Sigmoid colon (tissue), 7 donors: ENCODE measurements around the gene ACP2. TPM values are rescaled to one million over a fixed set of nuclear protein-coding genes. Genes with fewer than 3 reads are reported as not detected.

ENCODE experiments used
- DNase-seq: peaks from one replicate; pipeline ENCODE4 v3.0.0-alpha.2; 2019
- H3K27ac ChIP-seq, 4 donors: fragments of 200-600 bp; sonication (generic); one replicate each; pipeline ENCODE4 v1.5.1; 2016 to 2019; ENCODE audit warnings: mild to moderate bottlenecking in 1 of 4
- H3K27me3 ChIP-seq, 3 donors: fragments of 200-600 bp; sonication (generic); one replicate each; pipeline ENCODE4 v1.5.1; 2019; ENCODE audit warnings: mild to moderate bottlenecking in 1 of 3
- H3K36me3 ChIP-seq, 4 donors: fragments of 200-600 bp; sonication (generic); one replicate each; pipeline ENCODE4 v1.5.1; 2016 to 2019
- H3K4me1 ChIP-seq, 4 donors: fragments of 200-600 bp; sonication (generic); one replicate each; pipeline ENCODE4 v1.5.1; 2017 to 2019
- H3K4me3 ChIP-seq, 4 donors: fragments of 200-600 bp; sonication (generic); one replicate each; pipeline ENCODE4 v1.5.1; 2017 to 2019; ENCODE audit warnings: mild to moderate bottlenecking in 2 of 4, moderate library complexity in 1 of 4
- H3K9me3 ChIP-seq, 4 donors: fragments of 200-600 bp in 3 of 4; sonication (generic) in 3 of 4; one replicate each; pipeline versions ENCODE4 v1.5.1 to v1.6.1; 2013 to 2019
- CTCF ChIP-seq, 4 experiments: fragments of 450-650 bp in 3 of 4; fragments of 200-600 bp in 1 of 4; IDR thresholded peaks; one replicate each; pipeline ENCODE4 v1.5.1; 2016 to 2019; ENCODE audit warnings: antibody characterized with exemption in 4 of 4, mild to moderate bottlenecking in 3 of 4, moderate library complexity in 2 of 4
- EP300 ChIP-seq, 4 donors: sonication (generic); formaldehyde crosslinking; IDR thresholded peaks; one replicate each; pipeline ENCODE4 v1.6.1; 2017; ENCODE audit warnings: antibody characterized with exemption in 4 of 4
- POLR2A ChIP-seq, 2 donors: fragments of 450-650 bp; IDR thresholded peaks; one replicate each; pipeline ENCODE4 v1.6.1; 2016; ENCODE audit warnings: antibody characterized with exemption in 2 of 2, mild to moderate bottlenecking in 2 of 2, moderate library complexity in 2 of 2
- POLR2AphosphoS5 ChIP-seq, 4 donors: sonication (generic); formaldehyde crosslinking; IDR thresholded peaks; one replicate each; pipeline ENCODE4 v1.6.1; 2017; ENCODE audit warnings: antibody characterized with exemption in 4 of 4
- WGBS, 2 donors: extraction: QIAGEN DNeasy Blood & Tissue Kit; methylation state at CpG; one replicate each; pipeline ENCODE4 v1.1.7; 2013; 5-methylcytosine and 5-hydroxymethylcytosine counted together
- intact Hi-C: fragments of 100-400 bp; cut with DNase I; formaldehyde crosslinking; loops from one replicate; pipeline ENCODE4 v1.15.1; 2023
- polyA plus RNA-seq, 3 donors: library from polyadenylated mRNA; stranded (reverse); fragments of 200-250 nt; gene quantifications; one replicate each; pipeline ENCODE4 v1.2.3, GENCODE V29; 2013
- total RNA-seq, 4 donors: library from RNA; depleted of rRNA; stranded (reverse); fragments of >200 nt; gene quantifications; one replicate each; pipeline ENCODE4 v1.1.0, GENCODE V29; 2016
- donor health status: healthy with polysubstance abuse.
- donor health status: Bipolar disorder and iron deficiency.
- donor health status: healthy.

Gene ACP2
- total and polyA plus RNA-seq, 7 donors: 15.6 to 54.0 (median 31.0) TPM

GRCh38 chr11:47288066-47288465 is 39.5 kb upstream of the ACP2 start:
- Histone ChIP-seq H3K27ac (no peak overlapping the region), H3K36me3 (peaks cover 67 to 100% (median 87%) of the 10 kb centered on the region in 4 donors), H3K27me3 (no peaks in the 10 kb centered on the region), H3K9me3 (no peaks in the 10 kb centered on the region), H3K4me3 (no peak overlapping the region), H3K4me1 (peaks cover 0 to 6% (median 0%) of the 10 kb centered on the region in 4 donors)
- DNase-seq: no peak
- intact Hi-C loops: no loop called here
- 94 to 96% methylated on average over 5 of the region's 5 CpGs for WGBS, 2 donors
- no peak for TF ChIP-seq POLR2A (IDR thresholded peaks at IDR 0.05)

DNA sequence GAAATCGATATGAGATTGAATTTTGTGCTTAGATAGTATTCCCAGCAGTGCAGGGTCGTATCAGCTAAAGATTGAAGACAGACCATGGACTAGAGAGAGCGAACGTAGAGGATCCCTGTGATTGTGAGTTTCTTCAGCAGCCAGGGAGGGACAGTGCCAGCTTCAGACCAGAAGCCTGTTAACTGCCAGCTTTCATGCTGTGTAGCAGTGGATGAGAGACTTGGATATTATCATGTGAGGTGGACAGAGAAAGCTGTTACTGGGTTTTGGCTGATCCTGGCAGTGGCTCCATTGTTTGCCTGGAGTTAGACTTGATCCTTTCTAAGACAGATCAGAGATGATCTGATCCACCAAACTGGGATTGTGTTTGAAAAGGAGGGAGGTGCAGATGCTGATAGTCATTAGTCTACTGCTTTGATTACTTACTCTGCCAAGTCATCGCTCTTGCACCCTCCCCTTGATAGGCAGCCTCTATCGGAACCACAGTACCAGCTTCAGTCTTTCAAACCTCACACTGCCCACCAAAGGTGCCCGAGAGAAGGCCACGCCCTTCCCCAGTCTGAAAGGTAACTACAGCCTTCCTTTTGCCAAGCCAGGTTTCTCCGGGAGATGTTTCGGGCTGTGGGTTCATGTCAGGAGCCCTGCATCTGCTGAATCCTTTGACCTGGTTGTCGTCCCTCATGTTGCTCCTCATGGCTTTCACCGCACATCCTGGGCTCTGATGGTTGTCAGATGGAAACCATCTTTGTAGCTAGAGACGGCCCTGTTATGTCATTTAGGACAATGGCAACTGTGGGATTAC is 37.6 kb upstream of the ACP2 start:
- Histone ChIP-seq H3K27ac (no peak overlapping the region), H3K27me3 (no peaks in the 10 kb centered on the region), H3K4me1 (peaks cover 0 to 6% (median 0%) of the 10 kb centered on the region in 4 donors), H3K4me3 (no peak overlapping the region), H3K9me3 (no peaks in the 10 kb centered on the region), H3K36me3 (peaks cover 67 to 100% (median 90%) of the 10 kb centered on the region in 4 donors)
- TF ChIP-seq CTCF (IDR thresholded peaks at IDR 0.05) (no peak), EP300 (IDR thresholded peaks at IDR 0.05) (no peak), POLR2AphosphoS5 (IDR thresholded peaks at IDR 0.05) (no peak), POLR2A (IDR thresholded peaks at IDR 0.05) (no peak)
- DNase-seq: peak; percentile 28
- intact Hi-C loops: no loop called here
- 96% methylated on average over 13 of the region's 13 CpGs for WGBS, 2 donors

DNA sequence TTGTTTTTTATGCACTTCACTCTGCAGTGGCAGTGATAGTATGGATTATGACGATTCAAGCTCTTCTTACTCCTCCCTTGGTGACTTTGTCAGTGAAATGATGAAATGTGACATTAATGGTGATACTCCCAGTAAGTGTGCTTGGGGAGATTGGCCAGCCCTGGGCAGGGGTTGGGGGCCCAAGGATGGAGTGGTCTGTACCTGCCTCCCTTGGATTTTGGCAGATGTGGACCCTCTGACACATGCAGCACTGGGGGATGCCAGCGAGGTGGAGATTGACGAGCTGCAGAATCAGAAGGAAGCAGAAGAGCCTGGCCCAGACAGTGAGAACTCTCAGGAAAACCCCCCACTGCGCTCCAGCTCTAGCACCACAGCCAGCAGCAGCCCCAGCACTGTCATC is 35.5 kb upstream of the ACP2 start:
- Histone ChIP-seq H3K4me1 (no peaks in the 10 kb centered on the region), H3K36me3 (peaks cover 73 to 100% (median 87%) of the 10 kb centered on the region in 4 donors), H3K9me3 (no peaks in the 10 kb centered on the region), H3K27ac (no peak overlapping the region), H3K4me3 (no peak overlapping the region), H3K27me3 (no peaks in the 10 kb centered on the region)
- intact Hi-C loops: no loop called here
- peak; percentile 20 for DNase-seq
- 96 to 97% methylated on average over 4 of the region's 4 CpGs for WGBS, 2 donors
- TF ChIP-seq POLR2A (IDR thresholded peaks at IDR 0.05) (no peak), CTCF (IDR thresholded peaks at IDR 0.05) (no peak), EP300 (IDR thresholded peaks at IDR 0.05) (no peak), POLR2AphosphoS5 (IDR thresholded peaks at IDR 0.05) (no peak)

DNA sequence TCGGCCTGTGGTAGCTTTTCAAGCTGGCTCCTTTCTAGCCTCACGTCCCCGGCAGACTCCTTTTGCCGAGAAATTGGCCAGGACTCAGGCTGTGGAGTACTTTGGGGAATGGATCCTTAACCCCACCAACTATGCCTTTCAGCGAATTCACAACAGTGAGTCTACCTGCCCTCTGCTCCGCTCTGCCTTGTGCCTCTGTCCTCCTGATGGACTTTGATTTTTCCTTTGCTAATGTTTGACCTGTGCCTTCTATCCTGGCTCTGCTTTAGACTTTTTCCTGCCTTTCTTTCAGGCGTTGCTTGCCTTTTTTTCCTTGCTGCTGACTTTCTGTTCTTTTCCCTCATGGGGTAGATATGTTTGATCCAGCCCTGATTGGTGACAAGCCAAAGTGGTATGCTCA is 33.8 kb upstream of the ACP2 start:
- no peak overlapping the region for H3K4me3 ChIP-seq
- H3K27ac ChIP-seq: no peak overlapping the region
- TF ChIP-seq POLR2AphosphoS5 (IDR thresholded peaks at IDR 0.05) (no peak), EP300 (IDR thresholded peaks at IDR 0.05) (no peak), CTCF (IDR thresholded peaks at IDR 0.05) (no peak), POLR2A (IDR thresholded peaks at IDR 0.05) (no peak)
- 96 to 97% methylated on average over 7 of the region's 7 CpGs for WGBS, 2 donors
- intact Hi-C loops: no loop called here
- DNase-seq: peak; percentile 11
- H3K36me3 ChIP-seq: peaks cover 69 to 100% (median 91%) of the 10 kb centered on the region in 4 donors
- no peaks in the 10 kb centered on the region for H3K27me3 ChIP-seq
- H3K9me3 ChIP-seq: no peaks in the 10 kb centered on the region
- H3K4me1 ChIP-seq: no peaks in the 10 kb centered on the region

- no peaks in the 10 kb centered on the region for H3K27me3 ChIP-seq
- no peak for DNase-seq
- no peak overlapping the region for H3K27ac ChIP-seq
- H3K4me1 ChIP-seq: no peaks in the 10 kb centered on the region
- no peaks in the 10 kb centered on the region for H3K9me3 ChIP-seq
- 82 to 90% methylated on average over 5 of the region's 5 CpGs for WGBS, 2 donors
- intact Hi-C loops: no loop called here
- no peak overlapping the region for H3K4me3 ChIP-seq
- H3K36me3 ChIP-seq: peaks cover 72 to 100% (median 93%) of the 10 kb centered on the region in 4 donors
- TF ChIP-seq POLR2A (IDR thresholded peaks at IDR 0.05) (no peak), EP300 (IDR thresholded peaks at IDR 0.05) (no peak), CTCF (IDR thresholded peaks at IDR 0.05) (no peak), POLR2AphosphoS5 (IDR thresholded peaks at IDR 0.05) (no peak)
These were observed 32.2 kb upstream of the ACP2 start for GRCh38 chr11:47280860-47281259.
